Measurements from ENCODE around the gene FAM151B.

- TF ChIP-seq EZH2 (IDR thresholded peaks at IDR 0.05; ENCODE audit: insufficient read depth, poor library complexity, severe bottlenecking) (no peak), EZH2phosphoT487 (IDR thresholded peaks at IDR 0.05; ENCODE audit: insufficient read depth, low read depth) (no peak)
These were observed 66.7 kb downstream of the FAM151B start for GRCh38 chr5:80554646-80555045.
